ENCODE results near the gene LNX1.

The LNX1 gene

DNA sequence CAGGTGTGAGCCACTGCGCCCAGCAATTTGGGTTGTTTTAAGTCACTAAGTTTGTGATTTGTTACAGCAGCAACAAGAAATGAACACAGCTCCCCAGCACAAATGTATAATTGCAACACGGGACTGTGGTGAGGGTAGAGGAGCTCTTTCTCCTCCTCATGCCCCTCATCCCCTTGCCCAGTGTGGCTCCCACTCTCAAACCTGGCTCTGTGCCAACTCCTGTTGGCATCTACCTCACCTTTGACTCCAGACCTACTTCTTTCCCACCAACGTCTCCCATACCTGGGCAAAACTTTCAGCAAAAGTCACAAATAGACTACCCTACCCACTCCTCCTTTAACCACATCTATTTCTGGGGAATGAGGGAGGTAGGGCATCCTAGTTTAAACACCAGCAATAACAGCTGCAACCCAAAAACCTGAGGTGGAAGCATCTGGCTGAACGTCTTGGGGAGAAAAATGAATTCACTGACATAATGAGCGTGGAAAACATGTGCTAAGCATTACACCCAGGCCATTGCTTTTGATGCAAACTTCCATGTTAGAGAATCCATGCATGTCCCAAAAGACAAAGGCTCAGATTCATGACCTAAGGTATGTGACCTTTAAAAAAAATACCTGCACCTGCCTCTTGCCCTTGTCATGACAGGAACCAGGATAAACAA lies 19.2 kb downstream of the LNX1 start:
- DNase-seq, result no peak

DNA sequence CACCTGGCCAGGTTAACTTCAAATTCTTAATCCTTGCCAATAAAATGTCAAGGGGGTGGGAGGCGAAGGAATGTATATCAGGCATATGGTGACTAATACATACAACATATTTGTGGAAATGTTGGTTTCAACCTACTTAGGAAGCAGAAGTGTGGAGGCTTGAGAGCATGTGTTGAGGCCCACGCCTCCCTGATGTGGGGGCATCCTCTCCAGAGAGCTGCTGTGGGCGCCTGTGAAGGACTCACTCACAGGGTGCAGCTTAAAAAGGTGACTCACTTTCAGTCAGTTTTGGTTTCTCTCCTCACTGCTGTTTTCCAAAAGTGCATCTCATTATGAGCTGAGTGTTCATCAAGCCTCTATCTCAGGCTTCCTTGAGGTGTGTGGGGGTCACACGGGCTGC lies 27.5 kb downstream of the LNX1 start:
- DNase-seq, result no peak

DNA sequence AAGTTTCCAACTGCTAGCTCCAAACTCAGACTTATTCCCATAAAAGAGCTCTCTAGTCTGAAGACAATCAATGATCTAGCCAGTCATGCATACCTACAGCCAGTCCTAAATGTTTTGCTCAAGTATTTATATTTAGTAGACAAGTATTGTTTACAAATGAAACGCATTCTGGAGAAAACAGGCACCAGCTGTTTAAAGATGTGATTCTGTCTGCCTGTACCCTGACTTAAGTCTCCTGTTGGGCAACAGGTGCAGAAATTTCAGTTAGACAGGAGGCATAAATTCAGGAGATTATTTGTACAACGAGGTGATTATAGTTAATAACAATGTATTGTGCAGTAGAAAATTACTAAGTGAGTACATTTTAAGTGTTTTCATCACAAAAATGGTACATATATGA lies 28.9 kb downstream of the LNX1 start:
- DNase-seq, result no peak

DNA sequence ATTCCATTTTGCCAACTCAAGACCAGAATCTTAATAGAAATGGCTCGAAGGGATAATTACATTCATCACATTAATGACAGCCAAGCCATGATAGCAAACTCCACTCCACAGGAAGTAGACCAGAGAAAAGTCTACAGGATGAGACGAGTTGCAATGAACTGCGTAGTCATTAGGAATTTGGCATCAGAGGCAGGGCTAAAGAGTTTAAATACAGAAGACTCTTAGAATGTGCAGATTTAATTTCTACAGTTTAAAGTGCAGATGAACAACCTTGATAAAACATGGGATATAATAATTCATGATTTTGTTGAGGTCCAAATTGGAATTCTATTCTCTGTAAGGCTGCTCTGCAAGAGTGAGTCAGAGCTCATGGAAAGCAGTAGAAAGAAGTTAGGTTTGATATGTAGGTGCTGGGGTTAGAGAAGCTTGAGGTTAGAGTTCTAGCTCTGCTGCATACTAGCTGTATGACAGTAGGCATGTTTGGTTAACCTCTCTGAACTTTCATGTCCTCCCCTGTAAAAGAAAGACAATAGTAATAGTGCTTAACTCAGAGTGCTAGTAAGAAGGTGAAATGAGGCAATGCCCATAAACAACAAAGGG lies 32.2 kb downstream of the LNX1 start:
- DNase-seq, result no peak

DNA sequence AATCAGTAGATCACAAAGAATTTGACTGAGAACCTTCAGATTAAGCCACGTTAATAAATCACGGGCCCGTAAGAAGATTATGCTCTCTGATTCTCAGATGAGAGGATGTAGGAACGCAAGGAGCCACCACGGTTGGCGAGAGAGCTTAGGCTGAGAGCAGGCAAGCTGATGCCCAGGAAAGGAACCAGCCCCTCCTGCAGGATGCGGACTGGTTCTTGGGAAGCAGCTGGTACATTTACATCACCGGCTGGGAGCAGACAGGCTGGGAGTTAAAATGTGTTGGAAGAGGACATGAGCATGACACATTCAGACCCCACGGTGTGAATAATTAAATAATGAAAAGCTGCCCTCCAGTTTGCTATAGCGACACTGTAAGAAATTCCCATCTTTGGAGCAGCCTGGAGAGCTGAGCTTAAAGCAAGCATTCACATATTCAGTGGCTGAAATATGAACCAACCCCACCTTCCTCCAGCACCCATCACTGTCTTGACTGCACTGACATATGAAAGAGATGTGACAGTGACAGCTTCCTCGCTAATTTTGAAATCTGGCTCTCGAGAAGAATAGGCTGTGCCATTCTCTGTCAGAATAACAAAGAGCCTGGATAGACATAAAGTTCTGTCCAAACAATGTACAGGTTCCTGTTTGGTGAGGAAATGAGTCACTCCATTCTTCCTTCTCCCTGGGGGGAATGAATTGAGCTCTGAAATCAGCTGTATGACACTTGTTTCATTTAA lies 33.1 kb downstream of the LNX1 start:
- no peak for DNase-seq

DNA sequence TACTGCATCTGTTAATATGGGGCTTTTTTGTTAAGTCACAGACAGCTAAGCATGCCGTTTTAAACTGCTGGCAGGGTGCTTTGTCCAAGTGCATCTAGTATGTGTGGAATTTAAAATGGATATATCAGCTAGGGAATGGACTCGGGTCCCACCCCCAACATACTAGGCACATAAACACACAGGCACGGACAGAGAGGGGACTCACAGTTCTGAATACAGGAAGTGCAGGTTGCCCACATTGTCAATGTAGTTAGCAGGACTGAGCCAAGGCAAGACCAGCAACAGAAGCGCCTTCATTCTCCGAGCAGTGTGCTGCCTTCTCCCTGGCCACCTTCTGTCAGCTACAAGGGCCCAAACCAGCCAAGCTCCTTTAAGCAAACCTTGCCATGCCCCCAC lies 33.6 kb downstream of the LNX1 start:
- no peak for DNase-seq

DNA sequence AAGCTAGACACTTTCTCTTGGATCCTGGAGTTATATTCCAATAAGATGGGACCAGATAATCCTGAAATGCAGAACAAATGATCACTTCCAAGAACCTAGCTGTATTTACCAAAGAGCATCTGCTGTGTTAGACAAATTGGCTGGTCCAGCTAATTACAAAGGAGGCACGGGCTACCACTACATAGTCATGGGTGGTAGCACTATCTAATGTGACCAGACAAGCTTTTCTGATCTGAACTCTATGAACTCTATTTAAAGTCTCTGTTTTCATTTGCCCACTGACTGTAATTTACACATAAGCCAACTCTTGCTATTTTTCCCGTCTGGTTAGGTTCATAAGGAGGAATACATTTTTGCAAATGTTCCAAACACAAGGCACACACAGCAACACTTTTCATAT lies 34.6 kb downstream of the LNX1 start:
- no peak for DNase-seq

DNA sequence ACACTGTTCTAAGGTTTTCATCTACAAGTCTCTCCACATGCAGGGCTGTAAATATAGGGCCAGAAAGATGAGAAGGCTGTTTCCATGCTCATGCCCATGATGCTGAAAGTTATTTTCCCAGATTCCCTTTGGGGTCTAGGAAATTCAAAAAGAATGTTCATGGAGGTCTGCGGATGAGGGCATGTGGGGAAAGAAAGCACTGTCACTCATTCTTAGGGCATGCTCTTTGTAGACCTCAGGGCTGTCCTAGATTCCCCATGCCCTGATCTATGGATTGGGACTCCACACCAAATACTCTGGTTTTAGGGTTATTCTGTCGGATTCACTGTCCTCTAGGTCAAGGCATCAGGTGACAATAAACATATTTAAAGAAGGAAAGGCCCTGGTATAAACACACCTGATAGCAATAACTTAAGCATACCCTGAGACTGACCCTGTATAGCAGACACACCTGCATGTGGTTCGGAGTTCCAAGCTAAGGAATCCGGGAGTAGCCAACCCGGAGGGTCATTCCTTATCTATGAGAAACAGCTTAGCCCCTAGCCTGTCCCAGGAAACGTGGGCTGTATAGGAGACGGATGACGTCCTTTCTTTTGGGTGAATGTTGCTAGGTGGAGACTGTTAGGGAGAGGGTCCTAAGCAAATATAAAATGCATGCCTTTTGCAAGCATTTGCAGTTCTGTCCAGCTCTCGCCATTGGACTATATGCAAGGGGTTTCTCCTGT lies 37.6 kb downstream of the LNX1 start:
- DNase-seq, result no peak

DNA sequence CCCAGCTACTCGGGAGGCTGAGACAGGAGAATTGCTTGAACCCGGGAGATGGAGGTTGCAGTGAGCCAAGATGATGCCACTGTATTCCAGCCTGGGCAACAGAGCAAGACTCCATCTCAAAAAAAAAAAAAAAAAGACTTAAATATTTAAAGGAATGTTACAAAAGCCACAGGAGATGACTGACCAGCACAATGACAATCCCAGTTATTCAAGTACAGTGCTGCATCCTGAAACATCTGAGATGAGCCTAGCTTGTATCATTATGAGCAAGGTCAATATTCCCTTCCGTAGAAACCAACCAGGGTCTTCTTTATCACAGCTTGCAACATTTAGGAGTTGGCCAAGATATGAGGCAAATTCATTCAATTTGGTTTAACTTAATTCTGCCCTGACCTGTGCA lies 38.6 kb downstream of the LNX1 start:
- no peak for DNase-seq

DNA sequence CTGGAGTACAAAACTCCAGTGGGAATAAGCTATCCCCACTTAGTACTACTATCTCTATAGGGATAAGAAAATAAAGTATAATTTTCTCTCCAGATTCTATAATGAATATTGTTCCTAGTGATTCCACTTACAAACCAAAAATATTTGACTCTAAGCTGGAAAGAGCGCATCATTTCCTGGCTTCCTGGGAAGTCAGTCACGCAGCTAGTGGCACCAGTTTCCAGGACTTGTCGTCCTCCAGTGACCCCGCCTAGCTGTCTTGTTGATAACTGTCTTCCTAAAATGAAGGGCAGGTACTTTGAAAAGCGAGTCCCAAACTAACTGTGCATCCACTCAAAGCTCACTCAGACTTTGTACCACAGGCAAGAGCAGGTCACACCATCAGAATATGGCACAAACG lies 39.3 kb downstream of the LNX1 start:
- no peak for DNase-seq

DNA sequence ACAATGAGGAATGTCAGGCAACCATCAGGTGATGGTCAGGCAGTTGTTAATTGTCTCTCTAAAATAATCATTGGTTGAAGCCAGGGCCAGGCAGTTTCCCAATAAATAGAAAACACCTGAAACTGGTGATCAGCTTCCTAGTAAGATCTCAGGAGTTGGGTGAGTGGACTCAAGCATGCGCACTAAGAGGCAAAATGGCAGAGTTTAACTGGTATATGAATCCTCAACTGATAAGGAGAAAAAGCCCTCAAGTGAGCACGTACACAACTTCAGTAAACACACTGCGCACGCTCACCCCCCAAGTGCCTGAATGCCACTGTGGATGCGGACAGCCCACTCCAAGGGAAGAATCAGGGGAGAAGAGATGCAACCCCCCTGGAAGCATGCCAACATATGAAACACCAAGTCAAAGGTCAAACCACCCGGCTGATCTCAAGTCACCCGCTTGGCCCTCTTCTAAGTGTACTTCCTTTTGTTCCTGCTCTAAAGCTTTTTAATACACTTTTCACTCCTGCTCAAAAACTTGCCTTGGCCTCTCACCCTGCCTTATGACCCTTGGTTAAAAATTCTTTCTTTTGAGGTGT lies 39.9 kb downstream of the LNX1 start:
- no peak for DNase-seq

DNA sequence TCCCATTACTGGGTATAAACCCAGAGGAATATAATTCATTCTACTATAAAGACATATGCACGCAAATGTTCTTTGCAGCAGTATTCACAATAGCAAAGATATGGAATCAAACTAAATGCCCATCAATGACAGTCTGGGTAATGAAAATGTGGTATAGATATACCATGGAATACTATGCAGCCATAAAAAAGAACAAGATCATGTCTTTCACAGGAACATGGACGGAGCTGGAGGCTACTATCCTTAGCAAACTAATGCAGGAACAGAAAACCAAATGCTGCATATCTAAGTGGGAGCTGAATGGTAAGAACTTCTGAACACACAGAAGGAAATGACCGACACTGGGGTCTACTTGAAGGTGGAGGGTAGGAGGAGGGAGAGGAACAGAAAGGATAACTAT lies 42.6 kb downstream of the LNX1 start:
- DNase-seq, result no peak

DNA sequence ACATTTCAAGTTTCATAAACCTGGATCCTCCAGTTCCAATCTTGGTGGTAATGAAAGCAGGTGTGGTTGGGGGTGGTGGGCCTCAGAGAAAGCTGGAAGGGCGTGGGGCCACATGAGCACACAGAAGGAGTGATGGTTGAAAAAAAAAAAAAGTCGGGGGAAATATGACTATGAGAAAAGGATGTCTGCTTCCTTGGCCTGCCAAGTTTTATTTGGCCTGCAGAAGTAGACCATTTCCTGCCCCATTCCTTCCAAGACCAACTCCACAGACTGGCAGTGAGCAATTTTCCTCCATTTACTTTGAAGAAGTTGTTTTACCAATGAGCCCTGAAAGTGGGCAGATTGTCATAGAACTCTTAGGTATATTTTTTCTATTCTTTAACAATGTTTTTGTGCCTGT lies 43.3 kb downstream of the LNX1 start:
- no peak for DNase-seq

DNA sequence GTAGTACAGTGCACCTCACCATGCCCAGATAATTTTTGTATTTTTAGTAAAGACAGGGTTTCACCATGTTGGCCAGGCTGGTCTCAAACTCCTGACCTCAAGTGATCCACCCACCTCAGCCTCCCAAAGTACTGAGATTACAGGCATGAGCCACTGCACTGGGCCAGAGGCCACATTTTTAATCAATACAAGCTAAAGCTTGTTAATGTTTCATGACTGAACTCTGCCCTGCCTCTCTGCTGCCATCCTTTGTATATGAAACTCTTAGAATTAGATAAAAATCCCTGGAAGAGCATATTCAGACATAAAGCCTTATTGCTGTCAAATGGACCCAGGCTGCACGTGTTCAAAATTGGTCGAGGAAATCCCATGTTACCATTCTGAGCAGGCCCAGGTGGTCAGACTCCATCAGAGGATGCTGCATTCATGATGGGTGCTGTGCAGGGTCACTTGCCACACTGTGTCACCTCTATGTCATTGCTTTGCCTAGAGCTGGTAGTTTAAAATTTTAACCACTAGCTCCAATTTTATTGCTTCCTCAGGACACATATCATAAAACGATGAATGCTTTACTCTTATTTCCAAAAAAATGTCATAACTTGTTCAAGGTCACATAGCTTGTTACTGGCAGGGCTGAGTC lies 45.2 kb downstream of the LNX1 start:
- DNase-seq, result no peak

DNA sequence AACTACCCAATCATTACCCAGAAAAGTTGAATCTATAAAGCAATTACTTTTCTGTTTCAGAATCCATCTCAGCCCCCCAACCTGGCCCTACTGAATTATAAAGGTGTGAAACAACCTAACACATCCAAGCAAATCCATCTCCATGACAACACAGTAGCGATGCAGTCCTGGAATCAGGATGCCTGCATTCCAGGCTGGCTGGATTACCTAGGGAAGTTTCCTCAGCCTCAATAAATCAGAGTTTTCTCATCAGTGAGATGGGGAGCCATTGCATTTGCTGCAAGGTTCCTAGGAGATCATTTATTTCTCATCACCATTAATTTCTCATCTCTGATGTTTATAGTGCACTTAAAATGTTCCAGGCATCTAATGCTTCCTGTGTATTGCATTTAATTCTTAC lies 46.0 kb downstream of the LNX1 start:
- DNase-seq, result no peak

DNA sequence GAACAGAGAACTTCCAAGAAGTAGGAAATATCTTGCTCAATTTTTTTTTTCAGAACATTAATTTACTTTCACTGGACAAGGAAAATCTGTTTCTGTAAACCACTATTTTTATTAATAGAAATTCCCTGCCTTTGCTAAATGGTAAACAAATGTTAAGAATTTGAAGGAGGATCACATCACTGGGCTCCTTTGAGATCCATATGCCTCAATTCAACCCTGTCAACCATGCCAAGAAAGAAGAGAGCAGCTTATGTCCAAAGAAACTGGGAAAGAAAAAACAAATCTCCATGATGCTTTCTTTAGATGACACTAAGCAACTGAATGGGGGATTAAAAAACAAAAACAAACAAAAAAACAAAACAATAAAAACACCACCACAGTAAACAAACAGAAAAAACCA lies 47.7 kb downstream of the LNX1 start:
- no peak for DNase-seq

DNA sequence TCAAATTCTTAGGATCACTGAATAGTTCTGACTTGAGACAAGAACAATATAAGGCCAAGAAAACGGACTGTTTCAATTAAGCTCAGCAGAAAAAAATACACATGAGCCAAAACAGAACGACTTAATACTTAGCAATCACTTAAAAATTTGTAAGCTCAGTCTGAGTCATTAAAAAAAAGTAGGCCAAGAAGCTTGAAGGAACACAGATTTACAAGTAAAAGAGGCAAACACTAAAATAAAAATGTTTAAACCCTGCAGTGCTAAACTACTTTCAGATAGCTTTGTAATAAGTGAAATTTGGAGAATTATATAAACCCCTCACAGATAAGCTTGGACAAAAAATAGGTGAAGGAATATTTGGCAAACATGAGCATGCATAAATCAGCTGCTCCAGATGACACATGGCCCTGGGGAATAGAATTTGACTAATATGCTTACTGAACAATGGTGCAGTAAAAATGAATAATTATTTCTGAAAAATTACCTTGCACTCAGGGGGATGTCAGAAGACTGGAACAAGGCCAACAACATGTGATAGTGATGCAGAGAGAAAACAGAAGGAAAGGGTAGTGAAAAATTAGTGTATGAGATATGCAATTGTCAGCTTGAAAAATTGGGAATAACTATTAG lies 49.6 kb downstream of the LNX1 start:
- DNase-seq, result no peak

DNA sequence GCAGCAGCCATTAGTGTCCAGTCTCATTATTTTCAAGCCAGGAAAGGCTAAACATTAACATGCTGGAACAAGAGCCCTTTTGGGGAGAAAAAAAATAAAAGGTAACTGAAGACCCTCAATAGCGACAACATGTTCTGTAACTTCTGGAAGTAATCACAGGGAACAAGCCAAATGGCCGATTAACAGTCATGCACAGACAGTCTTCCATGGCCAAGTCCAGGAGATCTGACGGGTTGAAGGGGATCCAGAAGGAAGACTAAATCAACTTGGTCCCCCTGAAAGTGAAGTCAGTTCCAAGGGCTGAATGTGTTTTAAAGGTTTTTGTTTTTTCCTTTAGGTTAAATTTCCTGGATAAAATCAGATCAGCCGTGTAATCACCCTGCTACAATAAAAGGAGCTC lies 52.5 kb downstream of the LNX1 start:
- peak; percentile 77 for DNase-seq

DNA sequence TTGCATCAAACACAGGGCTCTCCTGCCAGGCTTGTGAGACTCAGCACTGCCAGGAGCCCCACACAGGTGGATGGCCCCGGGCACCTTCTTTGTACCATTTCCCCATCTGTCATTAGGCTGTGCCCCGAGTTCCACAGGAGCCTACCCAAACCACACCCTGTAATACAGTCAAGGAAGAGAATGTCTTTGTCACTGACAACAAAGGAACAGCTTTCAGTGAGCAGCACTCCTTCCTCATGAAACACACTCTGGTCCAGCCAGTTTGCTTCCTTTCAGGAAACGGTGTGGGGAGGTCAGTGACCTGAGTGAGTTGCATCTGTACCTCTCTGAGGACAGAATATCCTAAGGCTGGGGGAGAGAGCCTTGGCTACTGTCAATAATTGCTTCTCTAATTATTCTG lies 53.7 kb downstream of the LNX1 start:
- no peak for DNase-seq

DNA sequence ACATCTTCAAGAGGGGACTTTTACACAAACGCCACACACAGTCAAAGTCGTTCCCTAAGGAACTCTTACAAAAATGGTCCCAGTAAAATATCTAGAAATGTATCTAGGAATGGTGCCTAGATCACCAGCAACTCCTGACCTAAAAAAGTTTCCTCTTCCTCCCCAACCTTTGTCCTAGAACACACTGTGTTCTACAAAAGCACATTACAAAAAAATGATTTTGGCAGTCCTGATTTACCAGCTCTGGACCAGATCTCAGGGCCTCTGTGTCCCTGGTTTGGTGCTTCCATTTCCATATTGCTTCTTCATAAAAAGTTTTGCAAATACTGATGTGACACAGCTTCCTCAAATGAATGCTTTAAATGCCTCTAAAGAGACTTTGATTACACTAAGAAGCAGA lies 55.0 kb downstream of the LNX1 start:
- DNase-seq, result no peak

DNA sequence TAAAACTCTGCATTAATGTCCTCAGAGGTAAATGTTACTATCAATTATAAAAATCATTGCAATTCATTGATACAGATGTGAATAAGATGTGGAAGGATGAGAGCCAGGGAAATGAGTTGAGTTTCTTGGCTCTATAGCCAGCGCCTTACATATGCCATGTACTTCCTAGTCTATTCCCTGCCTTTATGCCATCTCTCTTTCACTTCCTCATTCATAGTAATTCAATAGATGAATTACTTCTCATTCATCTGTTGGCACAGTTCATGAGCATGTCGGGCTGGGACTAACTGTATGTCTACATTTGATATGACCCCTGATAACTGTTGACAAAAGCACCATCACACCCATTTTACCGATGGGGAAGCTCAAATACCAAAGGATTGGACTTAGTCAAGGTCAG lies 55.7 kb downstream of the LNX1 start:
- DNase-seq, result no peak

DNA sequence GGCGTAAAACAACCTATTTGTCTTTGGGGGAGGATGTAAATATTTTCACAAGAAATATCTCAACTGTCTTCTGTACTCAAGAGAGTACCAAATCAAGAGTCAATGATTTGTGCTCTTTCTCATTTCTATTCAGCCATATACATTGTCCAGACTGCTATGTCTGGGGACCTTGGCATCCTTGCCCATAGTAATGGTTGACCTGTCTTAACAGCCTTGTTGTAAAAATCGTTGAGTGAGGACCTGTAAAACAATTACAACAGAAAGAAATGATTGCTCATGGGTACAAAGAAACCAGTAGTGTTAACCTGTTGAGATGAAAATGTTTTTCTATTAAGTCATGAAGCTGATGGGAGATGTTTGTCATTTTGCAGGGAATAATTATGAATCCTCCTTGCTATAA lies 56.6 kb downstream of the LNX1 start:
- no peak for DNase-seq

DNA sequence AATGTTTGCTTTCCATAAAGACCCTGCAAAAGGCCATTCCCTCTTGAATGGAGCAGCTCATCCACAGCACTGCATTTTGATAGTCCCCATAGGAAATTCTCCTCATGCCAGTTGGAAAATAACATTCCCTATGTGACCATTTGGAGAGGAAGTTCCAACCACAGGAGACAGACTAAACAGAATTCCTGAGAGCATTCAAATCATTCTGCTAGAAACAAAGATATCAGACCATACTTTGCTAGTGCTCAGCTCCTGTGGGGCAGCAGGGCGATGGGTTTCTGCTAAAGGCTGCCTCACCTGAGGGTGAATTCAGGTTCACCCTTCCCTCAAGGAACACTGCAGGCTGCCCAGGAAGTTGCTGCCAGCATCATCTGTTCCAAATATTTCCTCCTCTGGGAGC lies 58.8 kb downstream of the LNX1 start:
- DNase-seq, result no peak

All from right hindlimb (tissue), 1 donor.